Caco-2 (cell line): ENCODE data around the gene KLRG1. TPM values are rescaled to one million over a fixed set of nuclear protein-coding genes. Genes with fewer than 3 reads are reported as not detected.

Source experiments
- BruUV-seq: library from RNA; stranded (reverse); fragments of 400-500 nt; replicated peaks from 2 replicates; lab custom pipeline; 2021; lab: Mats Ljungman, UMichigan
- CTCF ChIA-PET: fragments of 300-600 bp; sonication (Branson Sonifier 250); formaldehyde crosslinking; loops from one replicate; lab custom pipeline; 2022; ENCODE audit warnings: antibody characterized with exemption; lab: Charles Lee
- POLR2A ChIA-PET: fragments of 300-600 bp; sonication (Branson Sonifier 250); formaldehyde crosslinking; loops from one replicate; lab custom pipeline; 2022; ENCODE audit warnings: antibody characterized with exemption; lab: Charles Lee
- DNase-seq, 2 experiments: peaks; one replicate each; pipeline versions ENCODE4 v3.0.0 to v3.0.0-alpha.2; 2020 to 2022
- H3K27me3 ChIP-seq: replicated peaks from 2 replicates; pipeline ENCODE4 v1.6.0; 2011; ENCODE audit warnings: low read length; ENCODE audit not compliant: control insufficient read depth, insufficient read depth
- H3K36me3 ChIP-seq: 2 replicates; pipeline ENCODE4 v1.5.1; 2011; ENCODE audit warnings: low read length; ENCODE audit not compliant: control insufficient read depth, insufficient read depth
- H3K4me1 ChIP-seq: fragments of 250-450 bp; sonication (Bioruptor Pico); 2 replicates; pipeline ENCODE4 v1.5.1; 2020; ENCODE audit warnings: mild to moderate bottlenecking
- H3K4me3 ChIP-seq: 2 replicates; pipeline ENCODE4 v1.5.1; 2011; ENCODE audit warnings: low read depth, mild to moderate bottlenecking, control low read depth, low read length
- H3K9me3 ChIP-seq: fragments of 250-450 bp; sonication (Bioruptor Pico); 2 replicates; pipeline ENCODE4 v1.5.1; 2020; ENCODE audit warnings: mild to moderate bottlenecking, moderate library complexity
- H3K27ac Mint-ChIP-seq: one replicate; pipeline ENCODE4 v1.8.0; 2022; ENCODE audit warnings: mixed read lengths; ENCODE audit not compliant: unreplicated experiment
- H3K27me3 Mint-ChIP-seq: one replicate; pipeline ENCODE4 v1.8.0; 2022; ENCODE audit warnings: mixed read lengths; ENCODE audit not compliant: insufficient read depth, unreplicated experiment
- H3K36me3 Mint-ChIP-seq: one replicate; pipeline ENCODE4 v1.8.0; 2022; ENCODE audit warnings: mild to moderate bottlenecking, mixed read lengths; ENCODE audit not compliant: insufficient read depth, unreplicated experiment
- H3K4me1 Mint-ChIP-seq: one replicate; pipeline ENCODE4 v1.8.0; 2022; ENCODE audit warnings: low read depth, mixed read lengths; ENCODE audit not compliant: unreplicated experiment
- H3K4me3 Mint-ChIP-seq: one replicate; pipeline ENCODE4 v1.8.0; 2022; ENCODE audit warnings: mild to moderate bottlenecking, moderate library complexity, mixed read lengths; ENCODE audit not compliant: unreplicated experiment
- H3K9me3 Mint-ChIP-seq: one replicate; pipeline ENCODE4 v1.8.0; 2022; ENCODE audit warnings: mixed read lengths; ENCODE audit not compliant: unreplicated experiment
- intact Hi-C: fragments of 100-400 bp; cut with micrococcal nuclease; formaldehyde crosslinking; loops from one replicate; pipeline ENCODE4 v1.10.0; 2022; ENCODE audit not compliant: unreplicated experiment
- total RNA-seq: library from RNA; stranded (reverse); gene quantifications from 2 replicates; pipeline ENCODE4 v1.2.3, GENCODE V29; 2022
- TF ChIP-seq, protein P1 (sequence below), 2 experiments: fragments of 200-600 bp in 1 of 2; IDR thresholded peaks; 1 replicate in 1 of 2; 2 replicates in 1 of 2; pipeline versions ENCODE4 v1.5.1 to v1.8.0; 2011 to 2022; ENCODE audit warnings: antibody characterized with exemption in 1 of 2, control low read depth in 1 of 2, inconsistent platforms in 1 of 2, low read depth in 1 of 2, low read length in 1 of 2, mild to moderate bottlenecking in 1 of 2, moderate library complexity in 1 of 2; ENCODE audit not compliant: insufficient read depth in 1 of 2, severe bottlenecking in 1 of 2, unreplicated experiment in 1 of 2

KLRG1 gene
- total RNA-seq, 1 experiment from 2014 or later: 1.2 TPM

DNA sequence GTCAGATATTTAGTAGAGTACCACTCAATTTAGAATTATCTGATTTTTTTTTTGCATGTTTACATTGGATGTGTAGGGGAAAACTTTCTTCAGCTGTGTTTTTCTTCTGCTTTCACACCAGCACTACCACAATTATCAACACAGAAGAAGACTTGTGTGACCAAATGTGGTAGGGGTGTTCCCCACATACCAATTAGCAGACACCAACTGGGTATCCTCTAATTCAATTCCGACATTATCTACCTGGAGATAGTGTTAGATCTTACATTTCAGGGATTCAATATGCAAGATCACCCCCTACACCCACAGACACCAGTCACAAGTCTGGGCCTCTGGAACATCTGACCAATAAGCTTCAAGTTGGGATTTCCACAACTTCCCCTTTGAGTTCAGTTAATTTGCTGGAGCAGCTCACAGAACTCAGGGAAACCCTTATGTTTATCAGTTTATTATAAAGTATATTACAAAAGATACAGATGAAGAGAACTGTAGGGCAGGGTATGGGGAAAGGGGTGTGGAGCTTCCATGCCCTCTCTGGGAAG lies 4.1 kb upstream of the KLRG1 start:
- Histone ChIP-seq H3K36me3 (no peaks in the 10 kb centered on the region), H3K9me3 (no peaks in the 10 kb centered on the region), H3K4me1 (no peaks in the 10 kb centered on the region), H3K27me3 (no peaks in the 10 kb centered on the region), H3K4me3 (no peak overlapping the region)
- ChIA-PET CTCF (no interaction called here), POLR2A (no interaction called here)
- Mint-ChIP-seq H3K9me3 (no peaks in the 10 kb centered on the region), H3K4me3 (no peak overlapping the region), H3K27ac (no peak overlapping the region), H3K36me3 (no peaks in the 10 kb centered on the region), H3K4me1 (no peaks in the 10 kb centered on the region), H3K27me3 (no peaks in the 10 kb centered on the region)
- BruUV-seq: no TSS peak
- TF ChIP-seq, protein P1, sequence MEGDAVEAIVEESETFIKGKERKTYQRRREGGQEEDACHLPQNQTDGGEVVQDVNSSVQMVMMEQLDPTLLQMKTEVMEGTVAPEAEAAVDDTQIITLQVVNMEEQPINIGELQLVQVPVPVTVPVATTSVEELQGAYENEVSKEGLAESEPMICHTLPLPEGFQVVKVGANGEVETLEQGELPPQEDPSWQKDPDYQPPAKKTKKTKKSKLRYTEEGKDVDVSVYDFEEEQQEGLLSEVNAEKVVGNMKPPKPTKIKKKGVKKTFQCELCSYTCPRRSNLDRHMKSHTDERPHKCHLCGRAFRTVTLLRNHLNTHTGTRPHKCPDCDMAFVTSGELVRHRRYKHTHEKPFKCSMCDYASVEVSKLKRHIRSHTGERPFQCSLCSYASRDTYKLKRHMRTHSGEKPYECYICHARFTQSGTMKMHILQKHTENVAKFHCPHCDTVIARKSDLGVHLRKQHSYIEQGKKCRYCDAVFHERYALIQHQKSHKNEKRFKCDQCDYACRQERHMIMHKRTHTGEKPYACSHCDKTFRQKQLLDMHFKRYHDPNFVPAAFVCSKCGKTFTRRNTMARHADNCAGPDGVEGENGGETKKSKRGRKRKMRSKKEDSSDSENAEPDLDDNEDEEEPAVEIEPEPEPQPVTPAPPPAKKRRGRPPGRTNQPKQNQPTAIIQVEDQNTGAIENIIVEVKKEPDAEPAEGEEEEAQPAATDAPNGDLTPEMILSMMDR (IDR thresholded peaks at IDR 0.05; ENCODE audit: insufficient read depth in 1 of 2, low read depth in 1 of 2, low read length in 1 of 2, severe bottlenecking in 1 of 2, unreplicated experiment in 1 of 2): no peak
- no peak for DNase-seq
- intact Hi-C loops: no loop called here

GRCh38 chr12:8987163-8987562 lies 2.2 kb upstream of the KLRG1 start:
- H3K9me3 ChIP-seq: no peaks in the 10 kb centered on the region
- no peaks in the 10 kb centered on the region for H3K27me3 ChIP-seq
- ChIA-PET CTCF (no interaction called here), POLR2A (no interaction called here)
- Mint-ChIP-seq H3K36me3 (no peaks in the 10 kb centered on the region), H3K9me3 (no peaks in the 10 kb centered on the region), H3K4me1 (no peaks in the 10 kb centered on the region), H3K27ac (no peak overlapping the region), H3K27me3 (no peaks in the 10 kb centered on the region), H3K4me3 (no peak overlapping the region)
- no peaks in the 10 kb centered on the region for H3K36me3 ChIP-seq
- intact Hi-C loops: no loop called here
- DNase-seq: no peak
- no peak overlapping the region for H3K4me3 ChIP-seq
- TF ChIP-seq, protein P1 (IDR thresholded peaks at IDR 0.05; ENCODE audit: insufficient read depth in 1 of 2, low read depth in 1 of 2, low read length in 1 of 2, severe bottlenecking in 1 of 2, unreplicated experiment in 1 of 2): no peak
- BruUV-seq: no TSS peak
- no peaks in the 10 kb centered on the region for H3K4me1 ChIP-seq

- Mint-ChIP-seq H3K27ac (no peak overlapping the region), H3K4me1 (no peaks in the 10 kb centered on the region), H3K27me3 (no peaks in the 10 kb centered on the region), H3K9me3 (no peaks in the 10 kb centered on the region), H3K36me3 (no peaks in the 10 kb centered on the region), H3K4me3 (no peak overlapping the region)
- DNase-seq: no peak
- ChIA-PET CTCF (no interaction called here), POLR2A (interaction anchor here (0.6 to 1.0 kb wide), 2 partner anchors 38 to 1148 kb away, joined by 3 to 8 read pairs; partner anchors contain the start of gene M6PR)
- TF ChIP-seq, protein P1 (IDR thresholded peaks at IDR 0.05; ENCODE audit: insufficient read depth in 1 of 2, low read depth in 1 of 2, low read length in 1 of 2, severe bottlenecking in 1 of 2, unreplicated experiment in 1 of 2): no peak
- Histone ChIP-seq H3K9me3 (no peaks in the 10 kb centered on the region), H3K36me3 (no peaks in the 10 kb centered on the region), H3K4me3 (no peak overlapping the region), H3K4me1 (no peaks in the 10 kb centered on the region), H3K27me3 (no peaks in the 10 kb centered on the region)
- intact Hi-C loops: no loop called here
- BruUV-seq: no TSS peak
Observed at GRCh38 chr12:8987685-8988084, 1.7 kb upstream of the KLRG1 start.
